ENCODE measurements around the gene LILRB1.

DNA sequence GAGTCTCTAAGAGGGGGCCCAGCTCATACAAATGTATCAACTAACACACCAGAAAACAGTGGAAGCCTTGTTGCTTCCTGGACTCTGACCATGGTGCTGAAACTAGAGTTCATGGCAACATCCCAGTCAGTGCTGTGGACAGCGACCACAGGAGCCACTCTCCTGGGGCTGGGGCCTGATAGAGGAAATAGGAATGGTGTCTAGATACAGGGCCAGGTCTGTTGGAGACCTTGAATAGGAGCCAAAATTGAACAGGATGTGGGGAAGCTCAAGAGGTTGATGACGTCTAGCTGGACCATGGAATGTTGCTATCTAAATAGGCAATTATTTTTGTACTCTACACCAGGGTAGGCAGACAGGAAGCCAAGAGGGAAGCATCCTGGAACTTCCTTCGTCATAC, 54.2 kb downstream of the LILRB1 start:
- TF ChIP-seq, protein P1, sequence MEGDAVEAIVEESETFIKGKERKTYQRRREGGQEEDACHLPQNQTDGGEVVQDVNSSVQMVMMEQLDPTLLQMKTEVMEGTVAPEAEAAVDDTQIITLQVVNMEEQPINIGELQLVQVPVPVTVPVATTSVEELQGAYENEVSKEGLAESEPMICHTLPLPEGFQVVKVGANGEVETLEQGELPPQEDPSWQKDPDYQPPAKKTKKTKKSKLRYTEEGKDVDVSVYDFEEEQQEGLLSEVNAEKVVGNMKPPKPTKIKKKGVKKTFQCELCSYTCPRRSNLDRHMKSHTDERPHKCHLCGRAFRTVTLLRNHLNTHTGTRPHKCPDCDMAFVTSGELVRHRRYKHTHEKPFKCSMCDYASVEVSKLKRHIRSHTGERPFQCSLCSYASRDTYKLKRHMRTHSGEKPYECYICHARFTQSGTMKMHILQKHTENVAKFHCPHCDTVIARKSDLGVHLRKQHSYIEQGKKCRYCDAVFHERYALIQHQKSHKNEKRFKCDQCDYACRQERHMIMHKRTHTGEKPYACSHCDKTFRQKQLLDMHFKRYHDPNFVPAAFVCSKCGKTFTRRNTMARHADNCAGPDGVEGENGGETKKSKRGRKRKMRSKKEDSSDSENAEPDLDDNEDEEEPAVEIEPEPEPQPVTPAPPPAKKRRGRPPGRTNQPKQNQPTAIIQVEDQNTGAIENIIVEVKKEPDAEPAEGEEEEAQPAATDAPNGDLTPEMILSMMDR (IDR thresholded peaks at IDR 0.05) = no peak
- no peak for TF ChIP-seq ZFX (IDR thresholded peaks at IDR 0.05; ENCODE audit: borderline replicate concordance)

Data from 22Rv1 (cell line).